Superior temporal gyrus (tissue), 1 donor: ENCODE measurements around the gene SPON1.

ENCODE experiments used
- DNase-seq: peaks from one replicate; pipeline ENCODE4 v3.0.0-alpha.2; 2016; ENCODE audit errors: extremely low spot score

The SPON1 gene

GRCh38 chr11:14036469-14036868 lies 73.9 kb downstream of the SPON1 start:
- no peak for DNase-seq

DNA sequence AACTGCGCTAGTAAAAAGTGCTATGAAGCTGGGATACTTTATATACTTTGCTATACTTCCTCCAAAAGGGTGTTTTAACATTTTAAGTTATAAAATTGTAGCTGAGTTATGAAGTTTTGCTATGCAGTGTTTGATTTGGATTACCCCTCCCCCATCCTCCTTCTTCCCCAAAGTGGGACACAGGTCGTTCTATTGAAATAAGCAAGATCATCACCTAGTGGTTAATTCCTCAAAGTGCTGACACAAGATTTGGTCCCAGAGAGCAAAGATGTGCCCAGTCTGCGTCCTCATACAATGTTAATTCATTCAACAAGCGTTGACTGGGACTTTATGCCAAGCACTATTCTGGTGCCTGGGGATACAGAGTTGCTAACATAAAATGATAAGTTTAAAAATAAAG lies 78.5 kb downstream of the SPON1 start:
- DNase-seq: no peak

DNA sequence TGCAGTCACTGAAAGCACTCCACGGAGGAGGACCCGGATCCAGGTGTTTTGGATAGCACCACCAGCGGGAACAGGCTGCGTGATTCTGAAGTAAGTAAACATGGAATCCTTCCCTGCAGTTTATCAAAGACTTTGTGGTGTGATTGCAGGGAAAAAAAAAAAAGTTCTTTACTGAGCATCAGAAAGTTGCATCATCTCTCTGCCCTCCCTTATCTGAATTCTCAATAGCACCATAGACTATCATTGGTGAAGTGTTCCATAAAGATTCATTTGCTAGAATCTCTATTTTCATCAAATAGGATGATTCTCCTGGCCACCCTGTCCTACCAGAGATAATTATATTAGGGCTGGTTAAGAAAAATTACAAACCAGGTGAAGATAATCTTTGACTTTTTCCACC lies 79.0 kb downstream of the SPON1 start:
- no peak for DNase-seq

GRCh38 chr11:14042686-14043465 lies 80.4 kb downstream of the SPON1 start:
- peak; percentile 75 for DNase-seq

DNA sequence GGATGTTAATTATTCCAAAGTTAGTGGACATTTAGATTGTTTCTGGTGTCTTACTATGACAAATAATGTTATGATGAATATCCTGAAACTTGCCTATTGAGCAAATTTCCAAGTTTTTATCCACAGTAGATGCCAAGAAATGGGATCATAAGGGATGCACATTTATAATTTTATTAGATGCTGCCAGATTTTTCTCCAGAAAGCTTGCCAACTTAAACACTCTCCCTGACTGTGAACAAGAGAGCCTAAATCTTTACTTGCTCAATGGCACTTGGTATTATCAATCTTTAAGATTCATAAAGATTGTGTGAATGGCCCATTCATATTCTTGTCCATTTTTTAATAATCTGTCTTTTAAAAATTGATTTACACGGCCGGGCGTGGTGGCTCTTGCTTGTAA lies 82.4 kb downstream of the SPON1 start:
- no peak for DNase-seq

DNA sequence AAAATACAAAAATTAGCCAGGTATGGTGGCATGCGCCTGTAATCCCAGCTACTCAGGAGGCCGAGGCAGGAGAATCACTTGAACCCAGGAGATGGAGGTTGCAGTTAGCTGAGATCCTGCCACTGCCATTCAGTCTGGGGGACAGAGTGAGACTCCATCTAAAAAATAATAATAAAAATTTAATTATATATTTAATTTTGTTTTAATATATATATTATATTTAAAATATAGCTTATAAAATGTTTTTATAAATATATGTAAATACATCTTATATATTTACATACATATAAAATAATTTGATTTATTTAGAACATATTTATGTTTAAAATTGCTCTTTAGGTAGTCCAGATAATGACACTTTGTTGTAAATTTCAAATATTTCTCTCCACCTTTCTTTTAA lies 82.9 kb downstream of the SPON1 start:
- no peak for DNase-seq

DNA sequence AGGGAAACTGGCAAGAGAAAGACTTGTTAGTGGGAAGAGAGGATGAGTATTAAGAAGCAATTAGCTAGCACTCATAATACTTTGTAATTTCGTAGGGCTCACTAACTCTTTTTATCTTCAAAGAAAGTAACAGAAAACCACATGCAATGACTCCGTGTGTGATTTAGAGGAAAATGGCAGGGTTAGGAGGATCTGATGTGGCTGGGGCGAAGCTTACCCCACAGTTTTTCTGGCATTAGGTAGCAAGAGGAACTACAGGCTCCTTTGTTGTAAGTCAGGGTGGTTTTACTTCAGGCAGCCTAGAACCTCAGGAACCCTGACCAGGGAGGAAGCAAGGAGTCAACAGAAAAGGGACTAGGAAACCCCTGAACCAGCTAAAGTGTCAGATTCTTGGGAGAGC lies 89.7 kb downstream of the SPON1 start:
- DNase-seq: no peak

DNA sequence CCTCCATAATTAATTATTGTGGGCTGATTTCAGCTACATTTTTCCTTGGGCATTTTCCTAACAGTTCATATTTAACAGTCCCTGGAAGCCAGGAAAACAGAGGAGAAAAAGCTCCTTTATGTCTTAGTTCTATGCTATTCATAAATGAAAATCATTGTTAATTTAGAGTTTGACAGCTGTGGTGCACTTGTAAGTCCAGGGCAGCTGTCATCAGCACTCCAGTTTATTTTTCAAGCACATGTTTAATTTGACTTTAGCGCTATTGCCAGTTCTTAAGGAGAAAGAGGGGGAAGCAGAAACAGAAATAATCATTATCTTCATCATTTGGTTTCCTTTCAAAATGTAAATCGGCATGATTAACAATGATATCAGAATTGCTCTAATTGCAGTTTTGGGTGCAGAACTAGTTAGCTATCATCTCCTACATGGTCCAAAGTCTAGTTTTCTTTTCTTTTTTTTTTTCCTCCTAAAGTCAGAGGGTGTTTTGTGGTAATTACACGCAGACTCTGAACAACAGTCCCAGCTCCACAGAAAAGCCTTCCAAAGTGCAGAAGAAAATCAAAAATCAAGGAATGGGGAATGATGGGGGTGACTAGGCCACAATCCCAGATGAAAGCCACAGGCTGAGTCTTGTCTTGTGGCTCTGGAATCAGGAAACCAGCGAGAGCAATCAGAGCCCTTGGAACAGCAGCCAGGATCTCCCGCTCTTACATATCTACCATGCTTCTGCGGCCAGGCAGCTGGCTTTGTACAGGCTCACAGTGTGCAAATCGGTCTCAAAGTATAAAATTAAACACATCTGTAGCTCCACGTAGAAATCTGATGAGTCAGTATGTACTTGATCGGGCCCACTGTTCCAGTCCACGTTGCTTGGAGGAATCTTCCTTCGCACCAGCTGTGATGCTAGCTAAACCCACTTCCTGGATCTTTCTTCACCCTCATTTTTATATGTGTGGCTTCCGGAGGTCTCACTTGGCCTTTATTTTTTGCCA lies 91.9 kb downstream of the SPON1 start:
- DNase-seq: no peak

DNA sequence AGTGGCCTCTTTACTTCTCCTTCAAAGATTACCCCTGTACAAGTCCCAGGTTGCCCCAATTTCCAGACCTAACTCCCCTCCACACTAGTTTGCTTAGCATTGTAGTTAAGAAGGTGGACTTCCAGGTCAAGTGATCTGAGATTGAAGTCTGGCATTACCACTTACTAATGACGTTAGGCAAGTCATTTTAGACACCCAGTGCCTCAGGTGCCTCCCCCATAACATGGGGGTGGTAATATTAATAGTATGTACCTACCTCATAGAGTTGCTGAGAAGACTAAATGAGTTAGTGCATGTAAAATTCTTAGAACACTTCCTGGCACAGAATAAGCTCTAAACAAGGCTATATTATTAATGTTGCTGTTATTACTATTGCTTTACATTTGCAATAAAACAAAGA lies 93.4 kb downstream of the SPON1 start:
- no peak for DNase-seq

DNA sequence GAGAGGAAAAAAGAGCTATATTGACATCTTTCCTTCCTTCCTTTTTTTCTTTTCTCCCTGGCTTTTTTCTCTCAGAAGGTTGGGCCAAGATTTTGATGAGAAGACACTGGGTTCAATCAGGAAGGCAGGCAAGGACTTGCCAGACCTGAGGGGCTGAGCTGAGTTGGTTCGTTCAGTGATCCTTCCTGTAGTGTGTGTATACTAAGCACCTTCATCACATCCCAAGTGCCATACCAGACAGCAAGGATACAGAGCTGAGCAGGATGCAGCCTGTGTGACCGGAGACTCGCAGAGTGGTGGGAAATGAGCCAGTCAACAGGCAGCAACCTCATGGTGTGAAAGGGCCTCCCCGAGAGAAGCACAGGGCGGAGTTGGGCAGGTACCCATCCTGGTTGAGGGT lies 95.5 kb downstream of the SPON1 start:
- no peak for DNase-seq

DNA sequence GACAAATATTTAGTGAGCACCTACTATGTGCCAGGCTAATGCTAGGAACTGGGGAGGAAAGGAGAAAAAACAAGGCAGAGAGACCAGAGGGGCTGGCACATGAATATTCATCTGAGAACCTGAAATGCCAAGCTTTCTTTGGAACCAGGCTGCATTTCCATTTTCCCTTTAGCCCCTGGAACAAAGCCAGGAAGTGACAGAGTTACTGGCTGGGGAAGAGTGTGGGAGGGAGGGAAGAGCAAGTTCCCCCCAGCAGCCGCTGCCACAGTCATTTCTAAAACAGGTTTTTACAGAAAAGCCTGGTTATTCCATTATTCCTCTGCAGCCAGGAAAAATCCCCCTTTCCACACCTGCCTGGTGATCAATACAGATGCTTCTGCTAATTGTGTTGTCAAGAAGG lies 97.0 kb downstream of the SPON1 start:
- DNase-seq: peak; percentile 46

DNA sequence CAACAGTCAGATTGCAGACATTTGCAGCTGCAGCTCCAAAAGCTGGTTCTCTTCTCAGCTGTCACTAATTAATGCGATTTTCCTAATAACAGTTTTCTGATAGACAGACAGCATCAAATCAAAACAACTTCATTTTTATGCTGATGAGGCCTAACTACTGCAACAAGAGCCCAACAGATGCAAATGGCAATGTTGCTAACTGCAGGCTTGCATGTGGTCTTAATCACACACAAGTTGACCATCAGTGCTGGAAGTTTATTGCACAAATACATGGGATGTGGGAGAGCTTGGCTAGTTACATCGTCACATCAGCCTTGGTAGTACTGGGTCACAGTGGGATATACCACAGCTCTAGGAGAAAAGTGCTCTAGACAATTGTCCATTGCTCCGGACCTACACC lies 99.2 kb downstream of the SPON1 start:
- DNase-seq: no peak

GRCh38 chr11:14065141-14065540 lies 102.6 kb downstream of the SPON1 start:
- DNase-seq: peak; percentile 27

DNA sequence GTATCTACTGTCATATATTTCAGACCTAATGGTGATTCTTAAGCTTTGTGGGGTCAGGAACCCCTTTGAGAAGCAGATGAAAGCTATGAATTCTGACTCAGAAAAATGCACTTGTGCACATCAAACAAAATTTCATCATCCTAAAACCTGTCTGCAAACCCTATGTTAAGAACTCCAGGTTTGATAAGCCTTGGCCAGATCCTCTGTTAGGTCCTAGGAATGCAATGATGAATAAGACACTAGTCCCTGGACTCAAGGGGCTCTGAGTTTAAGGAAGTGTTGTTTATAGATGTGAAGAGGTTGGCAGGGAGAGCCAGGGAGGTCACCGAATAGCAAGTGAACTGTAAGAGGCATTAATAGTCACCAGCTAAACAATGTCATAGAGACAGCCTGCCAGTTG lies 103.2 kb downstream of the SPON1 start:
- no peak for DNase-seq

- DNase-seq: no peak
Measured at GRCh38 chr11:14067686-14068085, 105.2 kb downstream of the SPON1 start.

DNA sequence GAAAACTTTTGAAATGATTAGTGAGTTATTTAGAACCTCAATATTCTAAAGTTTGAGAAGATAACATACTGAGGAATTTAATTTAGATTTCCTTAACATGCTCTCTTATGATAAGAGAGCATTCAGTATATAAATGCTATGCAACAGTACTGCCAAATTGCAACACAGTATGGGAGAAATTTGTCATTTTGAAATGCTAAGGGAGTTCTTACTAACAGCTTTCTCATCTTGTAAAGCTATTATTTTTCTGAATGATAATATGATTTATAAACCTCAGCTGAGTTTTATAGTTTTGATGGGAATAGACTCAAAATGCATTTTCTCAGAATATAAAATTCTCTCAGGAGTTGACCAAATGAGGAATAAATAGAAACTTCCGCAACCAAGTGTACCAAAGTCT lies 108.4 kb downstream of the SPON1 start:
- DNase-seq: no peak

DNA sequence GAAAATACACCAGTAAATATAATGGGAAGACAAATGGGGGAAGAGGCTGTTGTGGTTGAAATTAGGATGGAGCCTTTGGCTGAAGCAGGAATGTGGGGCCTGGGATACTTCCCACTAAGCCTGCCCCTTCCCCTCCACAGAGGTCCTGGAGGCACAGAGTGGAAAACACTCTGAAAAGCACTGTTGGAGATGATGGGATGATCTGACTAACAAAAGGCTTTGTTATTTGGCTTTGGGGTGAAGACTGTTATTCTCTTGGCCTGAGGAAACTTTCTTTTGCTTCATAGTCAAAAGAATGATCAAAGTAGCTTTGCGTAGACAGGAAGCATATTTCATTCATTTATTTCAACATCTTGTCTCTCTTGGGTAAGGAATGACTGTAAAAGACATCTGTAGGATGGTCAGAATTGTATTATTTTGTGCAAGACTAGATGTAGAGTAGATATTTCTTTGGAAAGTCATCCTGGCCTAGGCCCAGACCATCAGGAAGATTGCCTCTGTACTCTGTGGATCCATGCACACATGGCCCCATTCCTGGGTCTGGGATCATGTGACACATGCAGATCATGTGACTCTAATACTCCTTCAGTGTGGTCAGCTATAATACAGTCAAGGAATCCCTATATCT lies 111.4 kb downstream of the SPON1 start:
- DNase-seq: no peak

DNA sequence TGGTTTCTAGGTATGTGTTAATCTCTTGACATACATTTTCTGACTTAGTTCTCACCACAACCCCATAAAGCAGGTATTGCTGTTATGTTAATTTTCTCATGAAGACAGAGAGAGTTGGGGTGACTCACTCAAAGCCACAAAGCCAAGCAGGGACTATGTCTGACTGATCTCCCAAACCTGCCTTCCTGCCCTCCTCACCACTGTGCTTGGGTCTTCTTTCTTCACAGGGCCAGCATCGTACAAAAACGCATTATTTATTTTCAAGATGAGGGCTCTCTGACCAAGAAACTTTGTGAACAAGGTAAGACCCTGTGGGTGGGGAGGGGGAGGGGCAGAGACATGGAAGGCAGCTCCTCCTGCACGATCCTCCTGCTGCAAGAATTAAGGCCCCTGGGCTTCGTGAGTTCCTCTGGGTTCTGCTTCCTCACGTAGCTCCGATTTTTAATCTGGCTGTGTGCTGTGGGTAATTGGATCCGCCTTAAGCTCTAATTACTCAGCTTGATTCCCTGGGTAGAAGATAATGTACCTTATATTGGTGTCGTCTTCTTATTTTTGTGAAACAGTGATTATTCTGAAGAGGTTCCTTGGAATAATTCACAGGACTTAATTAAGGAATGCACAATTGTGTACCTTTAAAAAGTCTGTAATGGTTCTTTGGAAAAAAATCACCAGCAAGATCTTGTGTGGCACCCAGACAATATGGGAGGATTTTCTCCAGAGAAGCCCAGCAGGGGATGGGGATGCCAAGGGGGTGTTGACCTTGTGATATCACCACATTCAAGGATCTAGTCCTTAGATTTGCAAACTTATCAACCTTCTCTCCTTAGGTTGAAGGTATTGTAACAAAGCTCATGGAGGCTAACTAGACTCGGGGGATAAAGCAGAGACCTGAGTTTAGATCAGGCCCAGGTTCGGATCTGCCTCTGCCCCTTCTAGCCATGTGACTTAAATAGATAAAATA lies 112.9 kb downstream of the SPON1 start:
- no peak for DNase-seq

- no peak for DNase-seq
Measured at GRCh38 chr11:14079011-14079410, 116.5 kb downstream of the SPON1 start.

- no peak for DNase-seq
Measured at GRCh38 chr11:14079797-14080196, 117.3 kb downstream of the SPON1 start.

- DNase-seq: peak; percentile 35
Measured at GRCh38 chr11:14081581-14082231, 119.2 kb downstream of the SPON1 start.
